Measurements from ENCODE around the gene GRM7. TPM values are rescaled to one million over a fixed set of nuclear protein-coding genes. Genes with fewer than 3 reads are reported as not detected.

Gene GRM7
- total and polyA plus RNA-seq, 2 donors (not counting 1 experiment from before 2014, with no cell fraction given): not detected

- intact Hi-C loops (cut with micrococcal nuclease): no loop called here
- no peak overlapping the region for H3K9ac ChIP-seq (ENCODE audit: low read length)
- Mint-ChIP-seq H3K9me3 (ENCODE audit: insufficient read depth) (peaks cover 6% of the 10 kb centered on the region), H3K27ac (no peak overlapping the region), H3K27me3 (no peaks in the 10 kb centered on the region), H3K4me1 (no peaks in the 10 kb centered on the region), H3K4me3 (no peak overlapping the region)
- TF ChIP-seq EZH2 (IDR thresholded peaks at IDR 0.05; ENCODE audit: borderline replicate concordance, insufficient read depth, low read depth, low read length, poor library complexity, severe bottlenecking): no peak
- no peak for TF ChIP-seq CTCF (IDR thresholded peaks at IDR 0.05)
- H3K9me3 ChIP-seq (ENCODE audit: control extremely low read depth in 1 of 3, control insufficient read depth in 2 of 3, insufficient read depth in 1 of 3, low read length in 2 of 3): peaks cover 0 to 1% (median 0%) of the 10 kb centered on the region in 3 donors
- H3K4me3 ChIP-seq (ENCODE audit: control extremely low read depth in 1 of 5, extremely low read depth in 1 of 5, insufficient read depth in 1 of 5, low read depth in 2 of 5, low read length in 4 of 5): no peak overlapping the region
- no peak overlapping the region for H3K4me2 ChIP-seq (replicated peaks; ENCODE audit: low read depth, low read length, poor library complexity, severe bottlenecking)
- WGBS (ENCODE audit: insufficient coverage): no CpG with 5 or more reads among the region's 6 CpGs
- H4K20me1 ChIP-seq (ENCODE audit: control insufficient read depth, insufficient read depth, low read length, poor library complexity, severe bottlenecking): no peaks in the 10 kb centered on the region
- H3K36me3 ChIP-seq (replicated peaks in 1 of 2; ENCODE audit: control extremely low read depth in 1 of 2, control insufficient read depth in 1 of 2, extremely low read depth in 1 of 2, insufficient read depth in 2 of 2, low read length in 1 of 2): no peaks in the 10 kb centered on the region
- H3K4me1 ChIP-seq (ENCODE audit: control insufficient read depth in 2 of 2, insufficient read depth in 2 of 2, low read length in 2 of 2): no peaks in the 10 kb centered on the region
- DNase-seq (no peak), ATAC-seq (ENCODE audit: low read depth) (no peak)
- no peaks in the 10 kb centered on the region for H3K79me2 ChIP-seq (ENCODE audit: control insufficient read depth, insufficient read depth, low read length)
- no peaks in the 10 kb centered on the region for H3K27me3 ChIP-seq (replicated peaks in 1 of 4; ENCODE audit: control extremely low read depth in 1 of 4, control insufficient read depth in 3 of 4, insufficient read depth in 4 of 4, low read length in 3 of 4)
- POLR2A ChIA-PET: no interaction called here
- H3K27ac ChIP-seq (ENCODE audit: low read length in 2 of 2): no peak overlapping the region
- CTCF ChIA-PET: no interaction called here
- no peak overlapping the region for H2AFZ ChIP-seq (ENCODE audit: insufficient read depth, low read depth, low read length, poor library complexity, severe bottlenecking)
Measured at GRCh38 chr3:7194071-7194835, 333.3 kb downstream of the GRM7 start.

GRCh38 chr3:7195934-7196333 is 335.0 kb downstream of the GRM7 start:
- Histone ChIP-seq H3K4me2 (replicated peaks; ENCODE audit: low read depth, low read length, poor library complexity, severe bottlenecking) (no peak overlapping the region), H4K20me1 (ENCODE audit: control insufficient read depth, insufficient read depth, low read length, poor library complexity, severe bottlenecking) (no peaks in the 10 kb centered on the region), H3K9me3 (ENCODE audit: control extremely low read depth in 1 of 3, control insufficient read depth in 2 of 3, insufficient read depth in 1 of 3, low read length in 2 of 3) (no peaks in the 10 kb centered on the region), H2AFZ (ENCODE audit: insufficient read depth, low read depth, low read length, poor library complexity, severe bottlenecking) (no peak overlapping the region), H3K9ac (ENCODE audit: low read length) (no peak overlapping the region), H3K36me3 (replicated peaks in 1 of 2; ENCODE audit: control extremely low read depth in 1 of 2, control insufficient read depth in 1 of 2, extremely low read depth in 1 of 2, insufficient read depth in 2 of 2, low read length in 1 of 2) (no peaks in the 10 kb centered on the region), H3K27me3 (replicated peaks in 1 of 4; ENCODE audit: control extremely low read depth in 1 of 4, control insufficient read depth in 3 of 4, insufficient read depth in 4 of 4, low read length in 3 of 4) (no peaks in the 10 kb centered on the region), H3K4me3 (ENCODE audit: control extremely low read depth in 1 of 5, extremely low read depth in 1 of 5, insufficient read depth in 1 of 5, low read depth in 2 of 5, low read length in 4 of 5) (no peak overlapping the region), H3K79me2 (ENCODE audit: control insufficient read depth, insufficient read depth, low read length) (no peaks in the 10 kb centered on the region), H3K4me1 (ENCODE audit: control insufficient read depth in 2 of 2, insufficient read depth in 2 of 2, low read length in 2 of 2) (no peaks in the 10 kb centered on the region), H3K27ac (ENCODE audit: low read length in 2 of 2) (no peak overlapping the region)
- ATAC-seq (ENCODE audit: low read depth) (no peak), DNase-seq (no peak)
- CTCF ChIA-PET: no interaction called here
- POLR2A ChIA-PET: no interaction called here
- Mint-ChIP-seq H3K9me3 (ENCODE audit: insufficient read depth) (peaks cover 9% of the 10 kb centered on the region), H3K27ac (no peak overlapping the region), H3K4me1 (no peaks in the 10 kb centered on the region), H3K4me3 (no peak overlapping the region), H3K27me3 (no peaks in the 10 kb centered on the region)
- no peak for TF ChIP-seq EZH2 (IDR thresholded peaks at IDR 0.05; ENCODE audit: borderline replicate concordance, insufficient read depth, low read depth, low read length, poor library complexity, severe bottlenecking)
- no peak for TF ChIP-seq CTCF (IDR thresholded peaks at IDR 0.05)
- intact Hi-C loops (cut with micrococcal nuclease): no loop called here
- WGBS (ENCODE audit: insufficient coverage): 67% methylated on average over 1 of the region's 1 CpG
